ENCODE data around the gene CA12. TPM values are rescaled to one million over a fixed set of nuclear protein-coding genes. Genes with fewer than 3 reads are reported as not detected.

CA12 gene
- total and polyA plus RNA-seq, 2 donors (not counting 3 experiments of a cell fraction or from before 2014, with no cell fraction given) = 1.1 to 5.9 TPM

DNA sequence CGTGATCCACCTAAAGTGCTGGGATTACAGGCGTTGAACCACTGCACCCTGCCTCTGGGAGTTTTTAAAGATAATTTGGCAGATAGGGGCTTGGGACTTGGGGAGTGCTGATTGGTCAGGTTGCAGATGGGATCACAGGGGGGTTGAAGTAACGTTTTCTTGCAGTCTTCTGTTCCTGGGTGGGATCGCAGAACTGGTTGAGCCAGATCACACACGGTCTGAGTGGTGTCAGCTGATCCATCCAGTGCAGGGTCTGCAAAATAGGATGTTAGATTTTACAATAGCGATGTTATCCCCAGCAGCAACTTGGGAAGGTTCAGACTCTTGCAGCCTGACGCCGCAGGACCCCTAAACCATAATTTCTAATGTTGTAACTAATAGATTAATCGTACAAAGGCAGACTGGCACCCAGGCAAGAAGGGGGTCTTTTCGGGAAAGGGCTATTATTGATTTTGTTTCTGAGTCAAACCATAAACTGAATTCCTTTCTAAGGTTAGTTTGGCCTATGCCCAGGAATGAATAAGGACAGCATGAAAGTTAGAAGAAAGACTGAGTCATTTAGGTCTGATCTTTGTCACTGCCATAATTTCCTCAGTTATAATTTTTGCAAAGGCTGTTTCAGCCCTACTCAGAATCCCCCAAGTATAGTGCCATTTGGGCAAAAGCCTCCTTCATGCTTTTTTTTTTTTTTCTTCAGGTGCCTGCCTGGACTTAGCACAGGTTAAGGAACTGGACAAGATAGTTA is 1.5 kb upstream of the CA12 start:
- dilution Hi-C loops (cut with MboI; ENCODE audit: extremely low pct_ligation_motif_present, low sequenced_read_pairs) (no loop called here), intact Hi-C loops (cut with micrococcal nuclease) (no loop called here)
- Histone ChIP-seq H2AFZ (ENCODE audit: low read depth, low read length) (no peak overlapping the region), H3K4me1 (ENCODE audit: control insufficient read depth, extremely low read depth, insufficient read depth, low read length) (peaks cover 8% of the 10 kb centered on the region), H3K36me3 (ENCODE audit: control insufficient read depth in 2 of 2, extremely low read depth in 1 of 2, insufficient read depth in 2 of 2, low read length in 2 of 2) (no peaks in the 10 kb centered on the region), H3K79me2 (ENCODE audit: control insufficient read depth, insufficient read depth, low read length) (no peaks in the 10 kb centered on the region), H3K9me3 (replicated peaks; ENCODE audit: control insufficient read depth, insufficient read depth, low read length) (no peaks in the 10 kb centered on the region), H3K4me2 (ENCODE audit: insufficient read depth, low read length) (no peak overlapping the region), H3K27me3 (ENCODE audit: control insufficient read depth in 2 of 2, insufficient read depth in 2 of 2, low read length in 2 of 2) (no peaks in the 10 kb centered on the region), H4K20me1 (replicated peaks; ENCODE audit: control insufficient read depth, extremely low read depth, insufficient read depth, low read length) (no peaks in the 10 kb centered on the region), H3K9me1 (replicated peaks; ENCODE audit: control insufficient read depth, extremely low read depth, insufficient read depth, low read length) (no peaks in the 10 kb centered on the region), H3K9ac (replicated peaks; ENCODE audit: extremely low read depth, insufficient read depth, low read length) (no peak overlapping the region), H3K4me3 (replicated peaks in 1 of 3; ENCODE audit: insufficient read depth in 1 of 3, low read depth in 1 of 3, low read length in 3 of 3) (no peak overlapping the region), H3K27ac (ENCODE audit: insufficient read depth, low read depth, low read length) (no peak overlapping the region)
- ChIA-PET CTCF (no interaction called here), POLR2A (no interaction called here)
- no peak for FAIRE-seq
- DNase-seq (ENCODE audit: low read depth, low spot score) = no peak
- no peak for TF ChIP-seq MYC (IDR thresholded peaks at IDR 0.05; ENCODE audit: low read depth, low read length)
- no peak for TF ChIP-seq CTCF (IDR thresholded peaks at IDR 0.05; ENCODE audit: extremely low read depth in 1 of 2, insufficient read depth in 1 of 2, low read depth in 1 of 2, low read length in 2 of 2)
- no peak for TF ChIP-seq GATA2 (IDR thresholded peaks at IDR 0.05; ENCODE audit: insufficient read depth, insufficient read length, low read depth, low read length)
- TF ChIP-seq EZH2 (IDR thresholded peaks at IDR 0.05; ENCODE audit: borderline replicate concordance, low read depth, low read length, severe bottlenecking) = no peak
- TF ChIP-seq POLR2AphosphoS5 (IDR thresholded peaks at IDR 0.05; ENCODE audit: insufficient read depth, low read depth, low read length) = no peak
- no peak for TF ChIP-seq FOS (IDR thresholded peaks at IDR 0.05; ENCODE audit: borderline replicate concordance, insufficient read depth, low read length)
- TF ChIP-seq, protein P1, sequence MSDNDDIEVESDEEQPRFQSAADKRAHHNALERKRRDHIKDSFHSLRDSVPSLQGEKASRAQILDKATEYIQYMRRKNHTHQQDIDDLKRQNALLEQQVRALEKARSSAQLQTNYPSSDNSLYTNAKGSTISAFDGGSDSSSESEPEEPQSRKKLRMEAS (IDR thresholded peaks at IDR 0.05; ENCODE audit: insufficient read depth, insufficient read length) = no peak
- no peak for TF ChIP-seq JUN (IDR thresholded peaks at IDR 0.05; ENCODE audit: borderline replicate concordance, insufficient read depth, insufficient read length, low read depth)
- TF ChIP-seq POLR2A (IDR thresholded peaks at IDR 0.05; ENCODE audit: low read depth, low read length) = no peak
- no TSS peak for BruUV-seq (replicated peaks)

Measured in endothelial cell of umbilical vein (primary cell).